K562 (cell line): Measurements from ENCODE around the gene TMEM121. TPM values are rescaled to one million over a fixed set of nuclear protein-coding genes. Genes with fewer than 3 reads are reported as not detected.

Source experiments
- ATAC-seq: fragments of 200-7000 bp; cut with Tn5 transposase; 3 replicates; pipeline ENCODE4 v1.9.1; 2020; ENCODE audit warnings: moderate library complexity
- BruUV-seq: library from RNA; stranded (reverse); fragments of 400-500 nt; replicated peaks from 2 replicates; lab custom pipeline; 2021; lab: Mats Ljungman, UMichigan
- CTCF ChIA-PET: fragments of 300-600 bp; formaldehyde crosslinking; extraction: SDS; loops from one replicate; lab custom pipeline; 2021; ENCODE audit warnings: low intra/inter-chr PET ratio; lab: Yijun Ruan, JAX
- POLR2A ChIA-PET: fragments of 300-600, 350-650 bp; sonication (Branson Sonifier 250); formaldehyde crosslinking; extraction: SDS; loops from one replicate; lab custom pipeline; 2021; ENCODE audit warnings: antibody characterized with exemption, inconsistent platforms; lab: Yijun Ruan, JAX
- DNase-seq, 4 experiments: peaks; one replicate each; pipeline versions ENCODE4 v3.0.0 to v3.0.0-alpha.2; 2011 to 2018; ENCODE audit warnings: low spot score in 3 of 4, mixed read lengths in 3 of 4; ENCODE audit errors: extremely low read depth in 1 of 4
- FAIRE-seq: peaks from 2 replicates; lab custom pipeline; 2011; peaks lifted over from hg19 to GRCh38; lab: Jason Lieb, UNC
- H2AFZ ChIP-seq: 2 replicates; pipeline ENCODE4 v1.6.0; 2011; ENCODE audit warnings: low read depth, low read length, control low read depth, inconsistent platforms
- H3K27ac ChIP-seq: fragments of 200-600 bp; 3 replicates; pipeline ENCODE4 v1.8.0; 2011; ENCODE audit warnings: low read depth, mild to moderate bottlenecking, control low read depth, inconsistent platforms, low read length, moderate library complexity, mixed read lengths; ENCODE audit errors: extremely low read depth
- H3K27me3 ChIP-seq, 2 experiments: fragments of 300-600 bp in 1 of 2; 2 replicates in 1 of 2; 3 replicates in 1 of 2; pipeline versions ENCODE4 v1.6.0 to v1.8.0; 2011; ENCODE audit warnings: inconsistent platforms in 2 of 2, low read length in 2 of 2, mild to moderate bottlenecking in 1 of 2, mixed read lengths in 1 of 2, moderate library complexity in 1 of 2; ENCODE audit not compliant: control insufficient read depth in 2 of 2, insufficient read depth in 2 of 2
- H3K36me3 ChIP-seq: fragments of 300-600 bp; 3 replicates; pipeline ENCODE4 v1.8.0; 2011; ENCODE audit warnings: mild to moderate bottlenecking, low read length, inconsistent platforms; ENCODE audit not compliant: control insufficient read depth, insufficient read depth
- H3K4me1 ChIP-seq, 2 experiments: fragments of 200-600 bp in 1 of 2; replicated peaks in 1 of 2; 2 replicates in 1 of 2; 3 replicates in 1 of 2; pipeline versions ENCODE4 v1.5.1 to v1.8.0; 2011; ENCODE audit warnings: inconsistent platforms in 2 of 2, low read length in 2 of 2, mild to moderate bottlenecking in 1 of 2, mixed read lengths in 1 of 2, moderate library complexity in 1 of 2; ENCODE audit not compliant: control insufficient read depth in 2 of 2, insufficient read depth in 2 of 2
- H3K4me2 ChIP-seq: 2 replicates; pipeline ENCODE4 v1.6.1; 2011; ENCODE audit warnings: low read length, control low read depth, inconsistent platforms, mixed read lengths; ENCODE audit not compliant: insufficient read depth
- H3K4me3 ChIP-seq: fragments of 200-600 bp; sonication (generic), shearing (Covaris generic); 2 replicates; pipeline ENCODE4 v1.5.1; 2016; ENCODE audit warnings: control low read depth, inconsistent platforms
- H3K79me2 ChIP-seq: fragments of 200-600 bp; 3 replicates; pipeline ENCODE4 v1.8.0; 2011; ENCODE audit warnings: low read length, inconsistent platforms; ENCODE audit not compliant: control insufficient read depth, insufficient read depth
- H3K9ac ChIP-seq, 2 experiments: 2 replicates each; pipeline versions ENCODE4 v1.6.0 to v1.6.1; 2011; ENCODE audit warnings: low read depth in 2 of 2, low read length in 2 of 2, control low read depth in 1 of 2, inconsistent platforms in 1 of 2, mild to moderate bottlenecking in 1 of 2, mixed read lengths in 1 of 2; ENCODE audit not compliant: insufficient read depth in 1 of 2
- H3K9me1 ChIP-seq: one replicate; pipeline ENCODE4 v1.6.0; 2011; ENCODE audit warnings: inconsistent platforms, mild to moderate bottlenecking, low read length, moderate library complexity; ENCODE audit not compliant: control insufficient read depth, insufficient read depth
- H3K9me3 ChIP-seq: replicated peaks from 2 replicates; pipeline ENCODE4 v1.5.1; 2011; ENCODE audit warnings: low read depth, low read length, inconsistent platforms; ENCODE audit not compliant: control insufficient read depth, insufficient read depth
- H4K20me1 ChIP-seq: replicated peaks from 2 replicates; pipeline ENCODE4 v1.6.1; 2011; ENCODE audit warnings: low read length, inconsistent platforms, mixed read lengths; ENCODE audit not compliant: control insufficient read depth, insufficient read depth
- CBFA2T3 ChIP-seq: fragments of 450-650 bp; IDR thresholded peaks from 2 replicates; pipeline ENCODE4 v1.6.1; 2017
- EGR1 ChIP-seq: fragments of 450-650 bp; conservative IDR thresholded peaks from 2 replicates; pipeline ENCODE4 v1.6.1; 2017; ENCODE audit warnings: mild to moderate bottlenecking
- LARP7 ChIP-seq: fragments of 450-650 bp; IDR thresholded peaks from 2 replicates; pipeline ENCODE4 v1.6.1; 2016
- SAFB ChIP-seq: fragments of 200-400 bp; formaldehyde crosslinking; IDR thresholded peaks from 2 replicates; pipeline ENCODE4 v1.6.1; 2017; ENCODE audit warnings: low read depth, low read length, borderline replicate concordance
- ZBTB7A ChIP-seq: IDR thresholded peaks from 2 replicates; pipeline ENCODE4 v1.6.1; 2011; ENCODE audit warnings: low read depth, mild to moderate bottlenecking, low read length, moderate library complexity, borderline replicate concordance; ENCODE audit not compliant: control insufficient read depth
- WGBS: fragments of 100-300 bp; shearing (Covaris generic); methylation state at CpG from one replicate; pipeline ENCODE4 v1.1.6; 2016; ENCODE audit warnings: low coverage, mixed read lengths; ENCODE audit not compliant: insufficient coverage; ENCODE audit errors: missing lambda C conversion rate; 5-methylcytosine and 5-hydroxymethylcytosine counted together
- in situ Hi-C: fragments of 300-500 bp; cut with MboI; formaldehyde crosslinking; loops from 4 replicates; pipeline ENCODE4 v1.15.0; 2018; ENCODE audit warnings: inconsistent platforms, mixed read lengths
- intact Hi-C: fragments of 100-400 bp; cut with micrococcal nuclease; formaldehyde crosslinking; loops from 2 replicates; pipeline ENCODE4 v1.14.2; 2022
- polyA plus RNA-seq, 8 experiments: library from polyadenylated mRNA; depleted of rRNA in 4 of 8; stranded (reverse) in 5 of 8; unstranded in 3 of 8; fragments of >200 nt; fragmentation: Nextera tagmentation in 2 of 8; fragmentation: Illumina TruSeq in 1 of 8; extraction: Ambion mirVana in 2 of 8; extraction: Trizol in 1 of 8; gene quantifications; 2 replicates each; pipeline versions ENCODE4 v1.2.1 to v1.2.3, GENCODE V29; 2011 to 2014; ENCODE audit warnings: inconsistent platforms in 1 of 8, missing spikeins in 1 of 8
- total RNA-seq, 7 experiments: library from RNA; depleted of rRNA in 6 of 7; stranded (reverse); fragments of >200 nt in 6 of 7; fragmentation: Illumina TruSeq in 2 of 7; extraction: Trizol in 2 of 7; gene quantifications; 2 replicates each; pipeline versions ENCODE4 v1.2.1 to v1.2.3, GENCODE V29; 2011 to 2021; ENCODE audit warnings: low replicate concordance in 1 of 7
- TF ChIP-seq, protein P1 (sequence below), 2 experiments: IDR thresholded peaks; 2 replicates each; pipeline ENCODE4 v1.6.1; 2011; ENCODE audit warnings: borderline replicate concordance in 1 of 2, control low read depth in 1 of 2, low read depth in 1 of 2, low read length in 1 of 2, mild to moderate bottlenecking in 1 of 2, mixed read lengths in 1 of 2, moderate library complexity in 1 of 2; ENCODE audit not compliant: insufficient read depth in 1 of 2, insufficient read length in 1 of 2, poor library complexity in 1 of 2, severe bottlenecking in 1 of 2; ENCODE audit errors: extremely low read depth in 1 of 2

The TMEM121 gene
- total and polyA plus RNA-seq, 9 of the 15 experiments (the other 6 are each of a cell fraction or from before 2014, with no cell fraction given), result 0.31 to 0.36 TPM; not detected in 7

DNA sequence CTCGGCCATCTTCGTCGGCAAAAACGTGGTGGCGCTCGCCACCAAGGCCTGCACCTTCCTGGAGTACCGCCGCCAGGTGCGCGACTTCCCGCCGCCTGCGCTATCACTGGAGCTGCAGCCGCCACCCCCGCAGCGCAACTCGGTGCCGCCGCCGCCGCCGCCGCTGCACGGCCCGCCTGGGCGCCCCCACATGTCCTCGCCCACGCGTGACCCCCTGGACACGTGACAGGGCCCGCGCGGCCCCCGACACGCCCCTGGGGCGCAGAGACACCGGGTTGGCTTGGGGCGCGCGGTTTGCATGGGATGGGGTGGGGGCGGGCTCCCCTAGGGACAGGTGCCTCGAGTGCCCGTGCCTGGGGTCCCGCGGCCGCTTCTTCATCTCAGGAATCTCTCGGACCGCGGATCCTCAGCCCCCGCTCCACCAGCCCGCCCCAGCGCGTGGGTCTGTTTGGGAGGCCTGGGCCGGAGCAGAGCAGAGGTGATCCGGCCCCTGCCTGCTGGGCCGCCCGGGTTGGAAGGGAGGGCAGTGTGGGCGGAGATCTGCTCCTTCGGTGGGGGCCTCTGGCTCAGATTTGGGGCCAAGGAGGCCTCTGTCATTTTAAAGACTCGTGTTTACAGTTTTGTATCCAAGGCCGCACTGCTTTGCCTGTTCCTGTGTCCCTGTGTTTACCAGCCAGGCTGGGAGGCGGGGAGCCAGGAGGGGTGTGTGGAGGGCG is 3.3 kb downstream of the TMEM121 start:
- CTCF ChIA-PET, result no interaction called here
- no peak overlapping the region for H3K4me3 ChIP-seq
- no peaks in the 10 kb centered on the region for H3K79me2 ChIP-seq
- no TSS peak for BruUV-seq
- TF ChIP-seq LARP7 (no peak), SAFB (peak; percentile 42; the same call in 1 of the 2 replicates), EGR1 (0 out of 2 replicates have a peak, but pooled peaks have one; percentile 13), CBFA2T3 (peak; percentile 9; the same call in 1 of the 2 replicates), ZBTB7A (peak; percentile 6; the same call in 1 of the 2 replicates)
- TF ChIP-seq, protein P1, sequence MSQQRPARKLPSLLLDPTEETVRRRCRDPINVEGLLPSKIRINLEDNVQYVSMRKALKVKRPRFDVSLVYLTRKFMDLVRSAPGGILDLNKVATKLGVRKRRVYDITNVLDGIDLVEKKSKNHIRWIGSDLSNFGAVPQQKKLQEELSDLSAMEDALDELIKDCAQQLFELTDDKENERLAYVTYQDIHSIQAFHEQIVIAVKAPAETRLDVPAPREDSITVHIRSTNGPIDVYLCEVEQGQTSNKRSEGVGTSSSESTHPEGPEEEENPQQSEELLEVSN (IDR thresholded peaks at IDR 0.05; ENCODE audit: borderline replicate concordance in 1 of 2, extremely low read depth in 1 of 2, insufficient read depth in 1 of 2, insufficient read length in 1 of 2, low read depth in 1 of 2, low read length in 1 of 2, poor library complexity in 1 of 2, severe bottlenecking in 1 of 2), result peak in 1 of 2 experiments; percentile 81
- TF ChIP-seq, all 486 proteins: peak for 5
- Histone ChIP-seq H3K36me3 (no peaks in the 10 kb centered on the region), H4K20me1 (no peaks in the 10 kb centered on the region), H3K4me1 (peaks cover 0 to 57% of the 10 kb centered on the region in 2 experiments; a peak in 2 of 5 replicates), H3K9me1 (no peaks in the 10 kb centered on the region), H2AFZ (no peak overlapping the region), H3K27ac (no peak overlapping the region), H3K9me3 (no peaks in the 10 kb centered on the region), H3K9ac (no peak overlapping the region; a peak in 1 of 4 replicates), H3K4me2 (no peak overlapping the region), H3K27me3 (peaks cover 2 to 39% of the 10 kb centered on the region in 2 experiments; a peak in 2 of 5 replicates)
- no peak for ATAC-seq
- WGBS, result 10% methylated on average over 26 of the region's 63 CpGs
- DNase-seq, result peak in 2 of 4 experiments; percentile 43 to 49
- no peak for FAIRE-seq
- intact Hi-C loops, result loop anchor here (5.0 to 10.0 kb wide), 3 partner anchors 55 to 437 kb away; partner anchors contain the start of gene CRIP2
- in situ Hi-C loops, result no loop called here
- POLR2A ChIA-PET, result no interaction called here
